Measurements from ENCODE around the gene SCGN. TPM values are rescaled to one million over a fixed set of nuclear protein-coding genes. Genes with fewer than 3 reads are reported as not detected.

Gene SCGN
- total RNA-seq, 1 donor from 2014 or later: not detected

DNA sequence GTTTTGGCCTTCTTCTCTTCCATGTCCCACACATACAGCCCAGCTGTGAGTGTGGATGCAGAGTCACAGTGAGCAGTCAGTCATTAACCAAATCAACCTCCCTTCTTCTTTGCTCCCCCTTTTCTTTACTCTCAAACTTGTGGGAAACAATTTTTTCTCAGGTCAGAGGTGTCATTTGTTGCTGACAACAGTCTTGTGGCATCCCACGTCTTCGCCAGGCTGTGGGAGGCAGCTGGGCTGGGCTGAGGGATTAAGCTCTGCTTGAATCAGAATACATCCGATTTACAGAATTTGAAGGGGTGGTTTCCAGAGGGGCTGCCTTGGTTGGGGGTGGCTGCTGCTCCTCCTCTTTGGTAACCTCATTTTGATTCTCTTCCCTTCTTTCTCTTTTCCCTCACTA, 40.5 kb downstream of the SCGN start:
- Histone ChIP-seq H3K9me3 (no peaks in the 10 kb centered on the region), H3K4me3 (no peak overlapping the region), H3K36me3 (no peaks in the 10 kb centered on the region), H3K27me3 (no peaks in the 10 kb centered on the region), H3K27ac (no peak overlapping the region), H3K4me1 (no peaks in the 10 kb centered on the region)
- intact Hi-C loops (cut with DNase I): no loop called here
- TF ChIP-seq, protein P1, sequence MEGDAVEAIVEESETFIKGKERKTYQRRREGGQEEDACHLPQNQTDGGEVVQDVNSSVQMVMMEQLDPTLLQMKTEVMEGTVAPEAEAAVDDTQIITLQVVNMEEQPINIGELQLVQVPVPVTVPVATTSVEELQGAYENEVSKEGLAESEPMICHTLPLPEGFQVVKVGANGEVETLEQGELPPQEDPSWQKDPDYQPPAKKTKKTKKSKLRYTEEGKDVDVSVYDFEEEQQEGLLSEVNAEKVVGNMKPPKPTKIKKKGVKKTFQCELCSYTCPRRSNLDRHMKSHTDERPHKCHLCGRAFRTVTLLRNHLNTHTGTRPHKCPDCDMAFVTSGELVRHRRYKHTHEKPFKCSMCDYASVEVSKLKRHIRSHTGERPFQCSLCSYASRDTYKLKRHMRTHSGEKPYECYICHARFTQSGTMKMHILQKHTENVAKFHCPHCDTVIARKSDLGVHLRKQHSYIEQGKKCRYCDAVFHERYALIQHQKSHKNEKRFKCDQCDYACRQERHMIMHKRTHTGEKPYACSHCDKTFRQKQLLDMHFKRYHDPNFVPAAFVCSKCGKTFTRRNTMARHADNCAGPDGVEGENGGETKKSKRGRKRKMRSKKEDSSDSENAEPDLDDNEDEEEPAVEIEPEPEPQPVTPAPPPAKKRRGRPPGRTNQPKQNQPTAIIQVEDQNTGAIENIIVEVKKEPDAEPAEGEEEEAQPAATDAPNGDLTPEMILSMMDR (IDR thresholded peaks at IDR 0.05): no peak
- no peak for DNase-seq (ENCODE audit: low spot score in 2 of 2)

DNA sequence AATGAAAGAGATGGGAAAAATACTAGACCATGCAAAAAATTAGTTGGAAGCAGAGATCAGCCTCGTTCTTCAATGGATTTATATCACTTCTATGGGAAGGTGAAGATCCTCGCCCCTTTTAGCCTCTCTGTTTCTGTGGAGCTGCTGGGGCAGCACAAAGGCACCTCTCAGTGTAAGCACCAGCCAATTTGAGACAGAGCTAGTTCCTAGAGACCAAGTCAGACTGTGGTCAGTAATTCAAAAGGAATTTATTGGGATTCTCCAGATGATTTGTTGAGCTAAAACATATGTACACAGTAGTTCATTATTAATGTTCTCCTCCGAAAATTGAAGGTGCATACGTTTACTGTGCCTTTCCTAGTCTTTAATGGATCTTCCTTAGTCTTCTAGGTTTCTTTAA, 42.4 kb downstream of the SCGN start:
- Histone ChIP-seq H3K27me3 (no peaks in the 10 kb centered on the region), H3K4me3 (no peak overlapping the region), H3K4me1 (no peaks in the 10 kb centered on the region), H3K36me3 (no peaks in the 10 kb centered on the region), H3K9me3 (no peaks in the 10 kb centered on the region), H3K27ac (no peak overlapping the region)
- TF ChIP-seq, protein P1 (IDR thresholded peaks at IDR 0.05): no peak
- intact Hi-C loops (cut with DNase I): no loop called here
- no peak for DNase-seq (ENCODE audit: low spot score in 2 of 2)

DNA sequence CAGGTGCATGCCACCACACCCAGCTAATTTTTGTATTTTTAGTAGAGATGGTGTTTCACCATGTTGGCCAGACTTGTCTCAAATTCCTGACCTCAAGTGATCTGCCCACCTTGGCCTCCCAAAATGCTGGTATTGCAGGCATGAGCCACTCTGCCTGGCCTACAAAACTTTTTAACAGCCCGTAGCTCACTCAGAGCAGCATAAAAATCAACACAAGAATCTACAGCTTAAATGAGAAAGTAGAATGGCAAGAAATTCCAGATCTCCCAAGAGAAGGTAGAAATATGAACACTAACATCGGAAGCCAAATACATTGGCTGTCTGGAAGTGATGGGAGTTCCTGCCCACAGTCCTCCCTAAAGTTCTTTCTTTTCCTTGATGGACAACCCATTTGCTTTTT, 43.7 kb downstream of the SCGN start:
- no peak for DNase-seq (ENCODE audit: low spot score in 2 of 2)
- Histone ChIP-seq H3K27me3 (no peaks in the 10 kb centered on the region), H3K36me3 (no peaks in the 10 kb centered on the region), H3K4me3 (no peak overlapping the region), H3K27ac (no peak overlapping the region), H3K9me3 (no peaks in the 10 kb centered on the region), H3K4me1 (no peaks in the 10 kb centered on the region)
- intact Hi-C loops (cut with DNase I): no loop called here
- TF ChIP-seq, protein P1 (IDR thresholded peaks at IDR 0.05): no peak

DNA sequence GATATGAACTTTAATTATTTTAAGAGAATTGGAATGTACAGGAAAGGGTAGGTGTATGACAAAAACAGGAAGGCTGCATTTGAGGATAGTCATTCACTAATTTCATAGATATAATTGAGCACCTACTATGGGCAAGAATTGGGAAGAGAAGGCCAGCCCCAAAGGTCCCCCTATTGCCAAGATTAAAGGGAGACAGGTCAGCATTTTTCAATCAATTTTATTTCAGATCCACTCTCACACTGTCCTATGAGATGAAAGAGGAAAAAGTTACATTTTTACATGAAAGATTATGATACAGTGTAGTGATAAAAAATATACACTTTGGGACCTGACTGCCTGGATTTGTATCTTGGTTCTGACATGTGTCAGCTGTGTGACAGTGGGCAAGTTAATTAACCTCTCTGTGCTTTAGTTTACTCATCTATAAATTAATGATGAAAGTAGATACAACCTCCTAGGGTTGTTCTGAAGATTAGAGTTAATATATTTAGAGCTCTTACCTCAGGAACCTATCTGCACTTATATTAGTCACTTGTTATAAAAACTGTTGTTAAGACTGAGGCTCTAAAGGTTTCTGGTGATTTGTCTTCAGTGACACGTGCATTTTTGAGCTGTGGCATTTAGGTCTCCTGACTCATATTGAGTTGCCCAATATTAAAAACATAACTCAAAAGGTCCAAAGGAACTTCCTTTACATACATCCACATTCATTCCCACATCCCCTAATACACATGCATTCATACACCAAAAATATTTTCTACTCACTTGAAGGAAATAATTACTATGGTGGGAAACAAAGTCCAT, 45.7 kb downstream of the SCGN start:
- intact Hi-C loops (cut with DNase I): no loop called here

DNA sequence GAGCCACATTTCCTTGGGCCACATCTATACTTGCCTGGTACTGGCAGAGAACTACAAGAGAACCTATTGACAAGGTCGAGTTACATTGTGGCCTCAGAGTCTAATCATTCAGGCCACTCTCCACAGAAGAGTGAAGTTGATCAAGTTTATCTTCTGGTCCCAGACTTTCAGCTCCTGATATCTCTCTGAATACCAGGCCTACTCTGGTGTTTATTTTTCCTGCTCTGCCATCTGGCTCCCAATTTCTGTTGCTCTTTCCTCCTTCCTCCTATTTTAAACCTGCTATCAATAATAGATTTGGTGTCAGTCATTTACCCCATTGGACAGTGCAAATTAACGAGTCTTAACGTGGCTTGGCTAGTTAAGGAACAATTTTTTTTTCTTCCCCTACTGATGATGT, 46.6 kb downstream of the SCGN start:
- Histone ChIP-seq H3K9me3 (no peaks in the 10 kb centered on the region), H3K4me1 (no peaks in the 10 kb centered on the region), H3K27me3 (no peaks in the 10 kb centered on the region), H3K27ac (no peak overlapping the region), H3K4me3 (no peak overlapping the region), H3K36me3 (no peaks in the 10 kb centered on the region)
- TF ChIP-seq, protein P1 (IDR thresholded peaks at IDR 0.05): no peak
- no peak for DNase-seq (ENCODE audit: low spot score in 2 of 2)
- intact Hi-C loops (cut with DNase I): no loop called here

More for the DNA sequence above, 45.7 kb downstream of the SCGN start:
- H3K36me3 ChIP-seq: no peaks in the 10 kb centered on the region
- H3K27me3 ChIP-seq: no peaks in the 10 kb centered on the region
- H3K4me3 ChIP-seq: no peak overlapping the region
- H3K4me1 ChIP-seq: no peaks in the 10 kb centered on the region
- H3K27ac ChIP-seq: no peak overlapping the region
- DNase-seq (ENCODE audit: low spot score in 2 of 2): no peak
- no peaks in the 10 kb centered on the region for H3K9me3 ChIP-seq
- TF ChIP-seq, protein P1 (IDR thresholded peaks at IDR 0.05): no peak
